M059J (cell line): ENCODE results near the gene ANKRD33B. TPM values are rescaled to one million over a fixed set of nuclear protein-coding genes. Genes with fewer than 3 reads are reported as not detected.

ENCODE experiments used
- DNase-seq: peaks from one replicate; pipeline ENCODE4 v3.0.0-alpha.2; 2012; ENCODE audit warnings: low read depth
- total RNA-seq: library from RNA; depleted of rRNA; stranded (reverse); fragments of >200 nt; shearing (Covaris generic); gene quantifications from 2 replicates; pipeline ENCODE4 v1.2.3, GENCODE V29; 2014

Gene ANKRD33B
- total RNA-seq, 1 experiment from 2014 or later, result 1.9 TPM

DNA sequence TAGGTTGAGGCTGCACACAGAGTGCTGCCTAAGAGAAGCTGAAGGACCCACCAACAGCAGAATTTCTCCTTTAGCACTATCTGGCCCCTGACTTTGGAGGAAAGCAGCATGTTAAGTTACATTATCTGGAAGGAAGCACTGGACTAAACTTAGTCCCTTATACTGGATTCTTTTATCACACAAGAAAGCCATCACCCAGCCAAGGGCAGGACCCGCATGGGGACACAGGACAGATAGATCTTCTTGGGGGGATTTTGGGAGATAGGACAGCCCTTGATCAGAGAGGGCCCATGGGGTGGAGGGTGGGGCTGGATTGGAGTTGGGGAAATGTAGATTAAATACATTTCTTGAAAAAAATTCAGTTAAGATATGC, 14.4 kb downstream of the ANKRD33B start:
- DNase-seq, result no peak

DNA sequence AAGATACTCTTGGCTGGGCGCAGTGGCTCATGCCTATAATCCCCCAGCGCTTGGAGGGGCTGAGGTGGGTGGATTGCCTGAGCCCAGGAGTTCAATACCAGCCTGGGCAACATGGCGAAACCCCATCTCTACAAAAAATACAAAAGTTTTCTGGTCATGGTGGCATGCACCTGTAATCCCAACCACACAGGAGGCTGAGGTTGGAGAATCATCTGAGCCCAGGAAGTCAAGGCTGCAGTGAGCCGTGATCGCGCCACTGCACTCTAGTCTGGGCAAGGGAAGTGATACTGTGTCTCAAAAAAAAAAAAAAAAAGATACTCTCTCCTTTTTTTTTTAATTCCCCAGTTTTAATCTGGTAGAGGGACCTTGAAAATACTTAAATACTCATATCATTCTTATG, 15.0 kb downstream of the ANKRD33B start:
- no peak for DNase-seq

DNA sequence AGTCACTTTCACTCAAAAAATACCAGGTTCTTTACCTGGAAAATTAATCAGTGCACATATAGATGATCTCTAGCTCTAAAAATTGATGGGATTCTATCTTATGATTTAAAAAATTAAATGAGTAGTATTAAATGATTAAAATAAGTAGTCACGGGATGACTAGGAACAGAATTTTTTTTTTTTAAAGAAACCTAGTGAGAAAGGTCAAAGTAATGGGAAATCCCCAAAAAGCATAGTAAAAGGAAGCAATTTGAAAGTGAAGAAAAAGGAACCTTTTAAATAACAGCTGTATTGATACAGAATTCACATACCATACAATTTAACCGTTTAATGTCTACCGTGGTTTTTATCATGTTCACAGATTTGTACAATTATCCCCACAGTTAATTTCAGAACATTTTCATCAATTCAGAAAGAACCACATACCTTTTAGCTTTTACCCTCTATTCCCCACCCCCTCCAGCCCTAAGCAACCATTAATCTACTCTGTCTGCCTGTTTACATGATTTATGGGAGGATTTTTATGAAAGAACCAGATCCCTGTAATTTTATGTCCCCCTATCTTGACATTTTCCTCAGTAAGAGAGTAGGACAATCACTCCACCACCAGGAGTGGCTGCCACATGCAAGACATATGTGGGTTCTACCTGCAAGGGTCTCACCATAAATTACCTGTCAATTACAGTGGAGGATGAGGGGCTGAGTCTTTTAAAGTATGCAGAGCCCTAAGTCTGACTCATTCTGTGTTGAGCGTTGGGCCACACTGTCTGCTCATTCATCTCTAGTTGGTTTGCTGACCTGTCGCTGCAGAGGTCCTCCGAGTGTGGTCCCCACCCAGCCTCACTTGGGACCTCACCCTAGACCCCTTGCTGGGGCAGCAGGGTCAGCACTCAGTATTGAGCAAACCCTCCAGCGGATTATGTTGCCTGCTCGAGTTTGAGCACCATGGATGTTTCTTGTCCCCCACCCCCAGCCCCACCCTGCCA, 16.0 kb downstream of the ANKRD33B start:
- DNase-seq, result no peak

DNA sequence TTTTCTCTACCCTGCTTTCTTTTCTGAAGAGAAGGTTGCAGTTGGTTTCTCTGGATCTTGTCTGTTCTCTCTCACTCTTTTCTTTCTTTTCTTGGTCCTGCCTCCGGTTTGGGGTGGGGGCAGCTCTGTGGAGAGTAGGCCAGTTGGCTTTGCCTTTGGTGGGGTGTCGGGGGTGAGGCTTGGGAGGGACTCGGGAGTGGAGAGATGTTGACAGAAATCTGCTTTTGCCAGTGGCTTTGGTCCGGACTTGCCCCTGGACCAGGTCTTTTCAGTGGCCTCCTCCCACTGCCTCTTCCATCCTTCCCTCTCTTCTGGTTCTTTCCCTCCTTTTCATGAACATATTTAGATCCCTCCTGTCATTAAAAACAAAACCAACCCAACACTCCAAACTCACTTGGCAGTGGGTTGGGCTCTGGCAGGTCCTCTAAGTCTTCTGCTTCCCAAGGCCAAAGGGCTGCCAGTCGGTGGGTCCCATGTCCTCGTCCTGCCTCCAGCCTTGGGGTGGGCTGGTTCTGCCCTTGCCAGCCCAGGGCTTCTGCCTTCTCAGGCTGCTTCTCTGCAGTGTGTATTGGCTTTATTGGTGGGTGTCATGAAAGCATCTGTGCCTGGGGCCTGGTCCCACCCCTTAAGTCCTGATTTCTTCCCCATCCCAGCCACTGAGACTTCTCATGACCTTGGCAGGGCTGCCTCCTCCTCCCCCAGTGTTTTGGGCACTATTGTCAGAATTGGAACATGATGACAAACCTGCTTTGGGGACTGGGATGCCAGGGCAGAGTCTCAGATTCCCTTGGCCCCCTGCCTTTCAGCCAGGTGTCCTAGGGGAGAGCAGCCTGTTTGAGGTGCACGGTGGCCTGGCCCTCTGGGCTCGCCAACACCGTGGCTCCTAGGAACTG, 16.9 kb downstream of the ANKRD33B start:
- no peak for DNase-seq

DNA sequence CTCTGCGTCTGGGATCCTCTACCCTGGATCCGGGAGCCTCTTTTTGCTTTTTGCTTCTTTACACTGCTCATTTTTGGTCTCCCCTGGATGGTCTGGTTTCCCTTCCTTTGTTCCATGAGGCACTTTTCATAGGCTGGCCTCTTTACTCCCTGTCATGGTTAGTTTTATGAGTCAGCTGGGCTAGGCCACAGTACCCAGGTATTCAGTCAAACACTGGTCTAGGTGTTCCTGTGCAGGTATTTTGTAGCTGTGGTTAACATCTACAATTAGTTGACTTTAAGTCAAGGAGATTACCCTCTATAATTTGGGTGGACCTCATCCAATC, 17.5 kb downstream of the ANKRD33B start:
- no peak for DNase-seq

DNA sequence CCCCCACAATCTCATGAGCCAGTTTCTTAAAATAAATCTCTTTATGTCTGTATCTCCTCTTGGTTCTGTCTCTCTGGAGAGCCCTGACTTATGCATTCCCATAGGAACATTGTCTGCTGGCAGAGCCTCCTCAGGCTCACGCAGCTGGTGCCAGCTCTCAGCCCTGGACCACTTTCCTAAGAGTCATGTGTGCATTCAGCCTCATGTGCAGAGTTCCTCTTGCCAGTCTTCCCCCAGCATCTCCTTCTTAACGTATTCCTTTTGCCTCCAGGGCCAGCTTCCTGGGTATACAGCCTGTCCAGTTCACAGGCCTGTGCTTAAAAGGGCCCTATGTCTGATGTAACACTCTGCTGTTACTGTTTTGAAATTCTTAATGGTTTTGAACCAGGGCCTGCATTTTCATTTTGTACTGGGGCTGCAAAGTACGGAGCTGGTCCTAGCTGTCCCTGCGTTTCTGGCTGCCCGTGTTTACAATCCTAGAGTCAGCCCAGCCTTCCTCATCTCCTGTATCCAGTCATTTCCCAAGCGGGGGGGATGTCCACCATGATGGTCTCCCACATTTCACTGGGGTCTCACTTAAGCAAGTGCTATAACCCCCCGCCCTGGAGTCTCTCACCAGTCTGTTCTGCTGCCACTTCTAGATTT, 18.1 kb downstream of the ANKRD33B start:
- DNase-seq, result no peak

DNA sequence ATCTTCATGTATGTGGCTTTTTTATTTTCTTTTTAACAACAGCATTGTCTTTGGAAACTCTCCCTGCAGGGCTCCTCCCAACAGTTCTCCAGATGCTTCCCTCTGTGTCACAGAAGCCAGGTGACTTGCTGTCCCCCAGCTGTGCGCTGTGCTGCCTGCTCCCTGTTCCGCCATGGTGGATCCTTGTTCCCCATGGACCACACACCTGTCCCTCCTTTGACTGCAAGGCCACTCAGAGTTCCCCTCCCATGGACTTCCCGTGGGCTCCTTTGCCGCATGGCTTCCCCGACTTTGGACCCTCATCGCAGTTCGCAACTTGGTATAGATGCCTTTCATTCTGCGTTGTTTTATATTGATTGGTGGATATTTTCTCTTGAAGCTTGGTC, 18.6 kb downstream of the ANKRD33B start:
- DNase-seq, result no peak

DNA sequence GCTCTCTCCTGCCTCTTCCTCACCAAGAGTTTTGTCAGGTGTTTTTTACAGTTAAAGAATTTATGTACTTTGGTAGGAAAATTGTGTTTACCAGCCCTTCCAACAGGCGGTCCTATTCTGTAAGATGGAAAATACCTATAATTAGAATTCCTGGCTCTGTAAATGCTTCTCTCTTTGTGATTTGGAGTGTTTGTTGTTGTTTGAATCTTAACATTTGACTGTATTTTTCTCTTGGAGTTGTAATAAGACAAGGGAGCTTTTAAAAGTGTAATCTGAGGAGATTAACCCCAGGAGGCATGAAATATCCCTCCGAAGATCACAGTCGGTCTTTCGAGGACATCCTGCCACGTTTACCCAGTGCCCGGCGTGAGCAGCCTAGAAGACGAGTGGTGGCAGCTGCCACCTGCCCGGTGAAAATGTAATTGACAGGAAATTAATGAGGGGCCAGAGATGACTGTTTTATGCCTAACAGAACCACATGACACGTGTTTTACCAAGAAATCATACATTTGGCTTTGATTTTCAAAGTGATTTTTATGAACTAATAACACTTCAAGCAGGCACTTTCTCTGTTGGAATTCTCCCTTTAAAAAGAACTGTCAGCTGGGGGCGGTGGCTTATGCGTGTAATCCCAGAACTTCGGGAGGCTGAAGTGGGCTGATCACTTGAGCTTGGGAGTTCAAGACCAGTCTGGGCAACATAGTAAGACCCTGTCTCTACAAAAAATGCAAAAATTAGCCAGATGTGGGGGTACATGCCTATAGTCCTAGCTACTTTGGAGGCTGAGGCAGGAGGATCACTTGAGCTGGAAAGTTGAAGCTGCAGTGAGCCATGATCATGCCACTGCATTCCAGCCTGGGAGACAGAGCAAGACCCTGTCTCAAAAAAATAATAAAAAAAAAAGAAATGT, 20.0 kb downstream of the ANKRD33B start:
- DNase-seq, result no peak

DNA sequence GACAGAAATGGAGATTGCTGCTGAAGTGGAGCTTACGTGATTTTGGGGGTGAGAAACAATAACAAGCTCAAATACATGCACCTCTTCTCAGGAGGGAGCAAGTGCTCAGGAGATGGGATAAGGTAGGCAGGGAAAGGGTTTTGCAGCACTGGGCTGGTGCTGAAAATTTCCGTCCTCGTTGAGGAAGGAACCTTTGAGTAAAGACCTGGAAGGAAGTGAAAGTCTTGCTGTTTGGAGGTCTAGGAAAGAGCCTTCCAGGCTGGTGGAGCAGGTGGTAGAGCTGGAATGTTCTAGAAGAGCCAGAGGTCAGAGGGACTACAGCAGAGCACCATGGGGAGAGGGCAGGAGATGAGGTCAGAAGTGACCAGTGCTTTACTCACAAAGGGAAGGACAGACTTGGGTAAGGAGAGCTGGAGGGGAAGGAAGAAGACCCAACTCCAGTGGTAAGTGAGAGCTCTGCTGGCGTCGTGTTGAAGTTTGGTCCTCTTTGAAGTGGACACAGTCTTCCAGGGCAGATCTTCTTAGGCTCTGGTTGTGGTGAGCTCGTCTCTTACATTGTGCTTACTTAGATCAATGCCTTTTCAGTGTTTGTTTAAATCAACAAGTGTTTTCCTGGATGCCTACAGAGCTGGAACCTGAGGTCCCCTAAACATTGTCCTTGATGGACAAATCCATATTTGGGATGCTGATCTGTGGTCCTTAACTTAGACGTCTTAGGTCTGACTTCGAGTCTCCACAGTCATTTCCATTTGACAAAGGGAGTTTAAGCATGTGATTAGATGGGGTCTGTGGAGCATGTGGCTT, 21.0 kb downstream of the ANKRD33B start:
- DNase-seq, result no peak

DNA sequence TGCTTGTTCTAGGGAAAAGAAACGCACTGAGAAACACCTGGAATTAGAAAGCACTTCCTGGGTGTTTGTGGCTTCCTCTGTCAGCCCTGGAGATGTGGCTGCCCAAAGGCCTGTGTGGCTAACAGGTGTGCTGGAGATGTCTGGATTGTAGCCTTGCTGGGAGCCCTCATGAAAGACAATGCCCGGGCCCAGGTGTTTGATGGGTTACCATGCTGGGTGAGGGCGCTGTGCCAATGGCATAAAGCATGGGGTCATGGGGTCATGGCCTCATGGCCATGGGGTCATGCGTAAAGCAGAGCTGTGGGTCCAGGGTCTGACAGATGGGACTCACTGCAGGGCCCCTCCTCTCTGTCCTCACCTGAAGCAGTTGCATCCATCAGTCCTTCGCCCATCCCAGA, 21.6 kb downstream of the ANKRD33B start:
- no peak for DNase-seq

DNA sequence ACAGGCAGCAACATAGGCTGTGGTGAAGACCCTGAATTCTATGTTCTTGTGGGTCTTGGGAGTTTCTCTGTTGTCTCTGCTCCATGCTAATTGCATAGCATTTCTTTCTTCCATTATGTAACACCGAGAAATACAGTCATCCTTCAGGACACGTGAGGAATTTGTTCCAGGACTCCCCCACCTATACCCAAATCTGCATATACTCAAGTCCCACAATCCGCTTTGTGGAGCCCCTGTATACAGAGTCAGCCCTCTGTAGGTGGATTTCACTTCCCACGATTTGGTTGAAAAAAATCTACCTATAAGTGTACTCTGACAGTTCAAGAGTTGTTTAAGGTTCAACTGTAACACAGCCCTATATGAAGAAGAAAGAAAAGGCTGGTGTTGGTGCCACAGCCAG, 22.1 kb downstream of the ANKRD33B start:
- no peak for DNase-seq

DNA sequence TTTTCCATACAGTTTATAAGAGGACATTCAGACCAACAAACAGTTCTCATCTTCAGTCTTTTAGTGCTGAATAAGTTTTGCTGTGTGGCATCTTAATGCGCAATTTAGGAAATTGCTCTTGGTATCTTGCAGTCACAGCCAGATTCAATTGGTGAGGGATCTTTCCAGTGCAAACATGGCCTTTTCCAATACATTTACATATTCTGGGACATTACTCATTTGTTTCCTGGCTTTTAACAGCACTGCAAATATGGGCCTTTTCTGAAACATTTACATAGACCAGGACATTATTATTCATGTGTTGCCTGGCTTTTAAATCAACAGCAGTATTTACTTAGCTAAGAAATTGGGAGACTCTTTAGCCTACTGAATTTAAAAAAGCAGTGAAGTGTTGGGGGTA, 22.7 kb downstream of the ANKRD33B start:
- no peak for DNase-seq

DNA sequence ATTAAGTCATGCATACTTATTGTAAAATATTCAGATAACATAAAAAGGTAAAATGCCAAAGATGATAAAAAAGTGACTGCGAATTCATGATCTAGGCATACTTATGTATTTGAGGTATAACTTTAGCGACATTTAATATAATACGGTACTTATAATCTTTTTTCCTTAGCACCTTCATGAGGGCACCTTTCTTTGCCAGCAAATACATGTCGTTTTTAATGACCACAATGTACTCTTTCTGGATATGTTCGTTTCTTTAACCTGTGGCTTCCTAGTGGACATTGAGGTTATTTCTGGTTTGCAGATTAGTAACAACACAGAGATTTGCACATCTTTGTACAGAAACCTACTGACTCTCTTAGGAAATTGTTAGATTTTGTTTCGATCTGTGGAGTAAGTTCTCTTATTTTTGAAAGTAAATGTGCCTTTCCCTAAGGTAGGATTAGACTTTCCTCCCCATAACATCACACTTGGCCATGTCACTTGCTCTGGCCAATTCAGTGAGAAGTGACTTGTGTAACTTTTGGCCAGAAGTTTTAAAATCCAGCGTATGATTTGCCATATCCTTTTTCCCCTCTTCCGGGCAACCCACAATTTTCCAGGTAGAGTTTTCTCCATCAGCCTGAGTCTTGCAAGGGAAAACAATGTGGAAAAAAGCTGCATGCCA, 24.4 kb downstream of the ANKRD33B start:
- no peak for DNase-seq

DNA sequence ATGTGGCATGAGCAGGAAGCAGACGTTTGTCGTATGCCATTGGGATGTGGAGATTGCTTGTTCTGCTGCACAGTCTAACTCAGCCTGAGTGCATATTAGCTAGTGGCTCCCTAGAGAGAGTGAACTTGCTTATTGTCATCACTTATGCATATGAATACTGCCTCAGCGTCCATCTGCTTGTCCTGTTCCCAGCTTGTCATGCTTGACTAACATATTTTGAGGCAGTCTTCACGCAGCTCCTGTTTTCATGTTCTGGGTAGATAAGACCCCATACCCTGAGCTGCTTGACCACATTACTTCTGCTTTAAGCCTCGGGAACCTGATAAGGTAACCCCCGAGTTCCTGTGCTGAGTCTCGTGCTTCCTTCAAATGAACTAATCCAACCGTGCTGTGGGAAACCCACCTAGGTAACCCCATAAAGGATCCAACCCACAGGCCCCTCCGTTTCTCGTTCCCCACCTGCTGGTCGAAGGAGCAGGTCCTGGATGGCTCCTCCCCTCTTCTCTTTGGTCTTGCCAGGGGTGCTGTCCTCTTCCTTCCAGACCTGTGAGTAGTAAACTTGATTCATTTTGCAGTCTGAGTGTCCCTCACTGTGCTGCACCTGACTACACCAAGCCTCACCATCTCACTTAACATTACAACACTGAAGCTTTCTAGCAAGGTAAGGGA, 25.0 kb downstream of the ANKRD33B start:
- no peak for DNase-seq

DNA sequence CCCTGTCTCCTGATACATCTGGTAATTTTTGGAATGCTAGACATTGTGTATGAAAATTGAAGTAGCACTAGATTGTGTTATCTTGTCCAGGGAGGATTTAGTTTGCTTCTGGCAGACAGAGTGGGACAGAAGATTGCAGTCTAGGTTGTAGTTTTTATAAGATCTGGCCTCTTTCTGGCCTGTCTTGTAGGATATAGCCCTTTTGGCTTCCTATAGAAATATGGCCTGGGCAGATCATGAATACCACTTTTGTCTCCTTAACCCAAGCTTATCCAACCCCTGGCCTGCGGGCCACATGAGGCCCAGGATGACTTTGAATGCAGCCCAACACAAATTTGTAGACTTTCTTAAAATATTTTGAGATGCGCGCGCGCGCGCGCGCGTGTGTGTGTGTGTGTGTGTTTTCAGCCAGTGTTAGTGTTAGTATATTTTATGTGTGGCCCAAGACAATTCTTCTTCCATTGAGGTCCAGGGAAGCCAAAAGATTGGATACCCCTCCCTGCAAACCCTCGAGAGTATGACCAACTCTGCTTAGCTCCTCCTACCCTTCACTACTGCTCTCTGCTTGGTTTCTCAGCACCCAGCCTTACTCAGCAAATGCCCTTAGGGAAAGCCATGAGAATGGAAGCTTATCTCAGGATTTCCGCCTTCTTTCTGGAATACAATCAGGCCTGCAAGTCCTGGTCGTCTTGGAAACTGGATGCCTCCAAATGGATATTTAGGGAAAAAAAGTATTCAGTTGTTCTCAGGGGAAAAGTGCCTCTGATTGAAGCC, 26.5 kb downstream of the ANKRD33B start:
- DNase-seq, result peak; percentile 99

DNA sequence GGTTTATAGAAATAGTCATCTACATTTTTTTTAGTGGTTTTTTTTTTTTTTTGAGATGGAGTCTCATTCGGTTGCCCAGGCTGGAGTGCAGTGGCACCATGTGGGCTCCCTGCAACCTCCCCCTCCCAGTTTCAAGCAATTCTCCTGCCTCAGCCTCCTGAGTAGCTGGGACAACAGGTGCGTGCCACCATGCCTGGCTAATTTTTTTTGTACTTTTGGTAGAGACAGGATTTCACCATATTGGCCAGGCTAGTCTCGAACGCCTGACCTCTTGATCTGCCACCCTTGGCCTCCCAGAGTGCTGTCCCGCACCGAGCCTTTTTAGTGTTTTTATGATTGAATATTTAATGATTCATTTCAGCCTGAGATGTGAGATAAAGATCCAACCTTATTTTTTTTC, 27.3 kb downstream of the ANKRD33B start:
- DNase-seq, result no peak

DNA sequence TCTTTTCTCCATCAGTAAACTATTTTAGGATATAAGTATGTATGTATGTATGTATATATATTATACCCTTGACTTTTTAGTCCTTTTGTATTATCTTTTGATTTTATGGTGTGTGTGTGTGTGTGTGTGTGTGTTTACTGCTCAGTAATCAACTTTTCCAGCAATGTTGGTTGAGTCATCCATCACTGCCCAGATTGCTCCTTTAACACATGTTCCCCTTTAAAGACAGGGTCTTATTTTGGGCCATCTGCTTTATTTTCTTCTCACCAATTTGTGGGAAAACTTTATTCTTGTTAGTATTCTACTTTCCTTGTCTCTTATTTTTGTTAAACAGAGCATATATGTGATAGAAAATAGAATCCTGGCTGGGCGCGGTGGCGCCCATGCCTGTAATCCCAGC, 28.1 kb downstream of the ANKRD33B start:
- no peak for DNase-seq

DNA sequence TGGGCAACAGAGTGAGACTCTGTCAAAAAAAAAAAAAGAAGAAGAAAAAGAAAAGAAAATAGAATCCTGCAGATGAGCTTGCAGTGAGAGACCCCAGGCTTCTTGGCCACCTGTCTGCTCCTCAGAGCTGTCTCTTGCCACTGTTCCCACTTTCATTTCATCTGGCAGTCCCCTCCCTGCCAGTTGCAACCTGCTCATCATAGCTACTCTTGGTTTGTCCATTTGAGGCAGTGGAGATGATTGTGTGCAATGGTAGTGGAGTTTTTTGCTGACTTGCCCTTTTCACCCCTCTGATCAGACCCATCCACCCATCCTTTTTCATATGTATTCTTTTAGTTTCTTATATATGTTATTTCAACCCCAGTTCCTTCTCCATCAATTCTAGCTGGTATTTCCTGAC, 28.7 kb downstream of the ANKRD33B start:
- no peak for DNase-seq
